H1 (cell line): ENCODE results near the gene ATG2B.

ENCODE experiments used
- ATF3 ChIP-seq: IDR thresholded peaks from 2 replicates; pipeline ENCODE4 v1.6.1; 2011; ENCODE audit warnings: low read depth, mild to moderate bottlenecking, low read length; ENCODE audit not compliant: insufficient read depth
- BRCA1 ChIP-seq: IDR thresholded peaks from 2 replicates; pipeline ENCODE4 v1.6.1; 2012; ENCODE audit warnings: low read depth, low read length, improper control_type of control experiment
- CEBPB ChIP-seq: IDR thresholded peaks from 2 replicates; pipeline ENCODE4 v1.6.1; 2012; ENCODE audit warnings: low read depth, low read length
- CHD1 ChIP-seq: IDR thresholded peaks from 2 replicates; pipeline ENCODE4 v1.6.1; 2012; ENCODE audit warnings: low read depth, low read length, improper control_type of control experiment
- CTCF ChIP-seq, 3 experiments: IDR thresholded peaks; 1 replicate in 2 of 3; 2 replicates in 1 of 3; pipeline versions ENCODE4 v1.5.1 to v1.6.1; 2011; ENCODE audit warnings: low read length in 3 of 3, mild to moderate bottlenecking in 3 of 3, inconsistent platforms in 2 of 3, low read depth in 1 of 3, moderate library complexity in 1 of 3; ENCODE audit not compliant: insufficient read depth in 1 of 3; ENCODE audit errors: control extremely low read depth in 1 of 3
- EZH2 ChIP-seq: fragments of 200-600 bp; sonication (generic); IDR thresholded peaks from 2 replicates; pipeline ENCODE4 v1.7.1; 2012; ENCODE audit warnings: low read depth, mild to moderate bottlenecking, moderate library complexity, low read length, inconsistent platforms; ENCODE audit not compliant: severe bottlenecking
- GABPA ChIP-seq: IDR thresholded peaks from 2 replicates; pipeline ENCODE4 v1.6.1; 2011; ENCODE audit warnings: mild to moderate bottlenecking, low read length, moderate library complexity, borderline replicate concordance; ENCODE audit not compliant: insufficient read depth
- MAFK ChIP-seq: IDR thresholded peaks from 2 replicates; pipeline ENCODE4 v1.6.1; 2012; ENCODE audit warnings: low read depth, mild to moderate bottlenecking, improper control_type of control experiment, low read length
- POLR2A ChIP-seq, 2 experiments: IDR thresholded peaks; 1 replicate in 1 of 2; 2 replicates in 1 of 2; pipeline ENCODE4 v1.6.1; 2011; ENCODE audit warnings: low read depth in 2 of 2, low read length in 2 of 2, mild to moderate bottlenecking in 2 of 2; ENCODE audit errors: control extremely low read depth in 1 of 2
- POLR2AphosphoS5 ChIP-seq: IDR thresholded peaks from 2 replicates; pipeline ENCODE4 v1.6.1; 2011; ENCODE audit warnings: low read depth, low read length
- RAD21 ChIP-seq, 2 experiments: IDR thresholded peaks in 1 of 2; conservative IDR thresholded peaks in 1 of 2; 2 replicates each; pipeline ENCODE4 v1.6.1; 2011; ENCODE audit warnings: low read depth in 2 of 2, low read length in 2 of 2, improper control_type of control experiment in 1 of 2, inconsistent platforms in 1 of 2, mild to moderate bottlenecking in 1 of 2, moderate library complexity in 1 of 2
- TAF1 ChIP-seq: IDR thresholded peaks from 2 replicates; pipeline ENCODE4 v1.6.1; 2011; ENCODE audit warnings: mild to moderate bottlenecking, low read depth, low read length
- TBP ChIP-seq: IDR thresholded peaks from 2 replicates; pipeline ENCODE4 v1.6.1; 2011; ENCODE audit warnings: low read depth, low read length, improper control_type of control experiment
- TF ChIP-seq, protein P1 (sequence below): IDR thresholded peaks from 2 replicates; pipeline ENCODE4 v1.6.1; 2012; ENCODE audit warnings: inconsistent platforms

DNA sequence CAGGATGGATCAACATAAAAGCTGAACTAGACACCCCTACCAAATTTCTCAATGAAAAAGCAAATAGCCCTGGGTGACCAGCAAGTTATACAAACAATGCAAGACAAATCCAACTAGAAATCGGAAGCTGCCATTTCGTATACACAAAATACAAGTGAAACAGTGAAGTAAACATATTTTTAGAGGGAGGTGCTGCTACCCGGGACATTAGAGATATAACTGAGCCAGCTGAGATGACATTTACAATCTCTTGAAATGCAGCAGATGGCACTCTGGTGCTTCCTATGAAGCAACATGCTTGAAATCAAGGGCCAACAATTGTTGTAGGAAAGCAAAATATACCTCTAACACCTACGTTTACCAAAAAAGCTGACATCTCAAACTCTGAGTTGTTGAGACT is 81.7 kb downstream of the ATG2B start:
- TF ChIP-seq RAD21 (IDR thresholded peaks at IDR 0.05 in 1 of 2, conservative IDR thresholded peaks at IDR 0.05 in 1 of 2; ENCODE audit: low read depth in 2 of 2, low read length in 2 of 2) = peak; percentile 30 to 41; a peak in 3 of 4 replicates
- no peak for TF ChIP-seq CTCF (IDR thresholded peaks at IDR 0.05; ENCODE audit: control extremely low read depth in 1 of 3, insufficient read depth in 1 of 3, low read depth in 1 of 3, low read length in 3 of 3)
- TF ChIP-seq CEBPB = no peak
- TF ChIP-seq POLR2A (IDR thresholded peaks at IDR 0.05; ENCODE audit: control extremely low read depth in 1 of 2, low read depth in 2 of 2, low read length in 2 of 2) = no peak
- TF ChIP-seq, protein P1, sequence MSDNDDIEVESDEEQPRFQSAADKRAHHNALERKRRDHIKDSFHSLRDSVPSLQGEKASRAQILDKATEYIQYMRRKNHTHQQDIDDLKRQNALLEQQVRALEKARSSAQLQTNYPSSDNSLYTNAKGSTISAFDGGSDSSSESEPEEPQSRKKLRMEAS = no peak
- TF ChIP-seq MAFK = no peak
- TF ChIP-seq TBP = no peak
- TF ChIP-seq TAF1 = no peak
- no peak for TF ChIP-seq POLR2AphosphoS5
- TF ChIP-seq GABPA = no peak
- no peak for TF ChIP-seq EZH2
- no peak for TF ChIP-seq BRCA1
- TF ChIP-seq ATF3 = no peak
- no peak for TF ChIP-seq CHD1
